ENCODE data around the gene OR4D6.

- TF ChIP-seq CTCF (conservative IDR thresholded peaks at IDR 0.05 in 1 of 2, IDR thresholded peaks at IDR 0.05 in 1 of 2; ENCODE audit: extremely low read depth in 1 of 2, insufficient read depth in 1 of 2, low read depth in 1 of 2, low read length in 2 of 2) (no peak), EZH2 (IDR thresholded peaks at IDR 0.05; ENCODE audit: borderline replicate concordance, low read length) (no peak)
Observed at GRCh38 chr11:59436169-59436568, 20.6 kb upstream of the OR4D6 start, which contains the start of gene OR5A1.
